HEK293T (cell line): ENCODE results near the gene ST6GALNAC1.

Source experiments
- L3MBTL2 ChIP-seq: fragments of 450-650 bp; conservative IDR thresholded peaks from 2 replicates; pipeline ENCODE4 v1.6.1; 2016; ENCODE audit warnings: mild to moderate bottlenecking
- SP1 ChIP-seq: fragments of 450-650 bp; IDR thresholded peaks from 2 replicates; pipeline ENCODE4 v1.6.1; 2017

GRCh38 chr17:76644995-76645394 lies 1.4 kb upstream of the ST6GALNAC1 start:
- TF ChIP-seq L3MBTL2 (no peak), SP1 (no peak)
